HEK293 (cell line): ENCODE results near the gene TPRKB.

Source experiments
- CTCF ChIA-PET: fragments of 350-600 bp; formaldehyde crosslinking; extraction: SDS; loops from one replicate; lab custom pipeline; 2021; ENCODE audit warnings: antibody characterized with exemption; lab: Yijun Ruan, JAX
- POLR2A ChIA-PET: fragments of 300-600 bp; formaldehyde crosslinking; extraction: SDS; loops from one replicate; lab custom pipeline; 2020; ENCODE audit warnings: antibody characterized with exemption, inconsistent platforms; lab: Yijun Ruan, JAX
- H3K27ac ChIP-seq: fragments of 200-500 bp; sonication (Bioruptor generic); 2 replicates; pipeline ENCODE4 v1.5.1; 2014; ENCODE audit warnings: low read depth, low read length, control low read depth, inconsistent platforms; ENCODE audit errors: extremely low read depth
- H3K36me3 ChIP-seq, 2 experiments: fragments of 200-500 bp in 1 of 2; sonication (Bioruptor generic) in 1 of 2; 1 replicate in 1 of 2; 2 replicates in 1 of 2; pipeline ENCODE4 v1.5.1; 2014 to 2017; ENCODE audit warnings: inconsistent platforms in 2 of 2, low read length in 2 of 2; ENCODE audit not compliant: control insufficient read depth in 2 of 2, insufficient read depth in 1 of 2
- H3K4me1 ChIP-seq: fragments of 200-500 bp; sonication (Bioruptor generic); 2 replicates; pipeline ENCODE4 v1.5.1; 2014; ENCODE audit warnings: mild to moderate bottlenecking, low read length, inconsistent platforms; ENCODE audit not compliant: control insufficient read depth, insufficient read depth
- H3K4me3 ChIP-seq: 2 replicates; pipeline ENCODE4 v1.5.1; 2011; ENCODE audit warnings: low read depth, mild to moderate bottlenecking, control low read depth, low read length, moderate library complexity
- H3K9me3 ChIP-seq: fragments of 200-500 bp; sonication (Bioruptor generic); 2 replicates; pipeline ENCODE4 v1.5.1; 2014; ENCODE audit warnings: low read depth, low read length, inconsistent platforms; ENCODE audit not compliant: control insufficient read depth, insufficient read depth
- GFI1B ChIP-seq: fragments of 450-650 bp; formaldehyde crosslinking; IDR thresholded peaks from 2 replicates; pipeline ENCODE4 v1.5.1; 2016; ENCODE audit warnings: missing biosample characterization, missing genetic modification characterization
- GLI2 ChIP-seq: fragments of 450-650 bp; formaldehyde crosslinking; IDR thresholded peaks from 2 replicates; pipeline ENCODE4; 2017; ENCODE audit warnings: missing biosample characterization, missing genetic modification characterization, low read depth, borderline replicate concordance
- GLI4 ChIP-seq: fragments of 450-650 bp; formaldehyde crosslinking; IDR thresholded peaks from 2 replicates; pipeline ENCODE4 v1.5.1; 2016; ENCODE audit warnings: missing biosample characterization, missing genetic modification characterization
- HOXA7 ChIP-seq: sonication (generic); formaldehyde crosslinking; IDR thresholded peaks from 2 replicates; pipeline ENCODE4 v1.8.1; 2022; ENCODE audit warnings: missing genetic modification reagents, borderline replicate concordance
- OSR2 ChIP-seq: fragments of 450-650 bp; formaldehyde crosslinking; IDR thresholded peaks from 2 replicates; pipeline ENCODE4 v1.5.1; 2016; ENCODE audit warnings: missing biosample characterization, missing genetic modification characterization
- PRDM1 ChIP-seq: fragments of 450-650 bp; formaldehyde crosslinking; IDR thresholded peaks from 2 replicates; pipeline ENCODE4; 2016; ENCODE audit warnings: missing biosample characterization, missing genetic modification characterization
- ZFHX2 ChIP-seq: fragments of 450-650 bp; formaldehyde crosslinking; conservative IDR thresholded peaks from 2 replicates; pipeline ENCODE4 v1.5.1; 2016; ENCODE audit warnings: missing biosample characterization, missing genetic modification characterization
- ZNF404 ChIP-seq: fragments of 450-650 bp; formaldehyde crosslinking; IDR thresholded peaks from 2 replicates; pipeline ENCODE4 v1.5.1; 2017; ENCODE audit warnings: missing biosample characterization, missing genetic modification characterization
- ZNF423 ChIP-seq: fragments of 450-650 bp; formaldehyde crosslinking; IDR thresholded peaks from 2 replicates; pipeline ENCODE4 v1.5.1; 2016; ENCODE audit warnings: missing biosample characterization, missing genetic modification characterization
- ZNF473 ChIP-seq: fragments of 450-650 bp; formaldehyde crosslinking; IDR thresholded peaks from 2 replicates; pipeline ENCODE4 v1.5.1; 2017; ENCODE audit warnings: missing biosample characterization, missing genetic modification characterization
- ZNF549 ChIP-seq: fragments of 450-650 bp; IDR thresholded peaks from 2 replicates; pipeline ENCODE4 v1.5.1; 2018; ENCODE audit warnings: missing biosample characterization, missing genetic modification characterization, mild to moderate bottlenecking, inconsistent platforms, moderate library complexity
- ZNF610 ChIP-seq: fragments of 450-650 bp; formaldehyde crosslinking; IDR thresholded peaks from 2 replicates; pipeline ENCODE4 v1.5.1; 2016; ENCODE audit warnings: missing biosample characterization, missing genetic modification characterization, borderline replicate concordance
- ZNF624 ChIP-seq: fragments of 450-650 bp; formaldehyde crosslinking; IDR thresholded peaks from 2 replicates; pipeline ENCODE4 v1.5.1; 2017; ENCODE audit warnings: missing biosample characterization, missing genetic modification characterization
- TF ChIP-seq, protein P1 (sequence below): fragments of 450-650 bp; formaldehyde crosslinking; IDR thresholded peaks from 2 replicates; pipeline ENCODE4 v1.5.0; 2017; ENCODE audit warnings: missing biosample characterization, missing genetic modification characterization, borderline replicate concordance
- TF ChIP-seq, protein P2 (sequence below): sonication (generic); formaldehyde crosslinking; IDR thresholded peaks from 2 replicates; pipeline ENCODE4 v1.8.1; 2022; ENCODE audit warnings: mild to moderate bottlenecking, moderate library complexity, missing genetic modification reagents
- TF ChIP-seq, protein P3 (sequence below): fragments of 450-650 bp; formaldehyde crosslinking; IDR thresholded peaks from 2 replicates; pipeline ENCODE4 v1.5.1; 2016; ENCODE audit warnings: missing biosample characterization, missing genetic modification characterization, low read depth
- TF ChIP-seq, protein P4 (sequence below): fragments of 450-650 bp; formaldehyde crosslinking; conservative IDR thresholded peaks from 2 replicates; pipeline ENCODE4 v1.5.1; 2016; ENCODE audit warnings: low read depth, missing biosample characterization, missing genetic modification characterization

TPRKB gene

DNA sequence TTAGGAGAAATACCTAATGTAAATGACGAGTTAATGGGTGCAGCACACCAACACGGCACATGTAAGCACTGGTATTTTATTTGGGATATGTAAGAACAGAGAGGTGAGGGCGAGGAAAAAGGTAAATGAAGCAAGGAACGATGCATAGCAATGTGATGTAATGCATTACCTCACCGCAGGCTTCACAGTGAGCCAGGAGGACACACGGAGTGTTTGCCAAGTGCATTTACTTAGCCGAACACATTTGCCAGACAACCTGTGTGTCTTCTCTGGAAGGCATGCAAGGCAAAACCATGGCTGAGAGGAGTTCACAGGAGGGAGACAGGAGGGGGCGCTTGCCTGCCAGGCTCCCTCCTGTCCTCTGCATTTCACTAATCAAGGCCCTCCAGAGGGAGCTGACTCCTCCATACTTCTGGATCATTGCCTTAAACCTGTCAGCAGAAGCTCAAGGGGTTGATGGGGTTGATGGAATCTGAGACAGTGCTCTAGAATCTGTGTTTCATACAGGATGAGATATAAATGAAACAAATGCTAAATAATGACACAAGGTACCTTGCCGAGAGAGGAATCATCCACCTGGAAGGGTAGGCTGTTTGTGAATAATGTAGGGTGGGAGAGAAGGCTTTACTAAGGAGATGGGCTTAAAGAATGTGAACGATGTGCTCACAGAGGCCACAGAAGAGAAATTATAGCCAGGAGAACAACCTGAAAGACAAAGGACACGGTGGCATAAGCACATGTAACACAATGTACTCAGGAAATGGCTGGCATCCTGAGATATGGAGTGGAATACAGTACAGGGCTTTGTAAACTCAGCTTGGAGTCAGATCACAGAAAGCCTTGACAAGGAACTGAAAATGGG, 9.1 kb upstream of the TPRKB start:
- Histone ChIP-seq H3K27ac (no peak overlapping the region), H3K4me3 (no peak overlapping the region), H3K4me1 (no peaks in the 10 kb centered on the region), H3K9me3 (no peaks in the 10 kb centered on the region), H3K36me3 (peaks cover 13 to 46% of the 10 kb centered on the region in 2 experiments)
- TF ChIP-seq OSR2: no peak
- TF ChIP-seq GLI2: no peak
- TF ChIP-seq PRDM1 (tag by site-specific recombination): no peak
- TF ChIP-seq GFI1B (tag by site-specific recombination): no peak
- TF ChIP-seq, protein P1, sequence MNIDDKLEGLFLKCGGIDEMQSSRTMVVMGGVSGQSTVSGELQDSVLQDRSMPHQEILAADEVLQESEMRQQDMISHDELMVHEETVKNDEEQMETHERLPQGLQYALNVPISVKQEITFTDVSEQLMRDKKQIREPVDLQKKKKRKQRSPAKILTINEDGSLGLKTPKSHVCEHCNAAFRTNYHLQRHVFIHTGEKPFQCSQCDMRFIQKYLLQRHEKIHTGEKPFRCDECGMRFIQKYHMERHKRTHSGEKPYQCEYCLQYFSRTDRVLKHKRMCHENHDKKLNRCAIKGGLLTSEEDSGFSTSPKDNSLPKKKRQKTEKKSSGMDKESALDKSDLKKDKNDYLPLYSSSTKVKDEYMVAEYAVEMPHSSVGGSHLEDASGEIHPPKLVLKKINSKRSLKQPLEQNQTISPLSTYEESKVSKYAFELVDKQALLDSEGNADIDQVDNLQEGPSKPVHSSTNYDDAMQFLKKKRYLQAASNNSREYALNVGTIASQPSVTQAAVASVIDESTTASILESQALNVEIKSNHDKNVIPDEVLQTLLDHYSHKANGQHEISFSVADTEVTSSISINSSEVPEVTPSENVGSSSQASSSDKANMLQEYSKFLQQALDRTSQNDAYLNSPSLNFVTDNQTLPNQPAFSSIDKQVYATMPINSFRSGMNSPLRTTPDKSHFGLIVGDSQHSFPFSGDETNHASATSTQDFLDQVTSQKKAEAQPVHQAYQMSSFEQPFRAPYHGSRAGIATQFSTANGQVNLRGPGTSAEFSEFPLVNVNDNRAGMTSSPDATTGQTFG: no peak
- TF ChIP-seq ZNF610: no peak
- TF ChIP-seq, protein P2, sequence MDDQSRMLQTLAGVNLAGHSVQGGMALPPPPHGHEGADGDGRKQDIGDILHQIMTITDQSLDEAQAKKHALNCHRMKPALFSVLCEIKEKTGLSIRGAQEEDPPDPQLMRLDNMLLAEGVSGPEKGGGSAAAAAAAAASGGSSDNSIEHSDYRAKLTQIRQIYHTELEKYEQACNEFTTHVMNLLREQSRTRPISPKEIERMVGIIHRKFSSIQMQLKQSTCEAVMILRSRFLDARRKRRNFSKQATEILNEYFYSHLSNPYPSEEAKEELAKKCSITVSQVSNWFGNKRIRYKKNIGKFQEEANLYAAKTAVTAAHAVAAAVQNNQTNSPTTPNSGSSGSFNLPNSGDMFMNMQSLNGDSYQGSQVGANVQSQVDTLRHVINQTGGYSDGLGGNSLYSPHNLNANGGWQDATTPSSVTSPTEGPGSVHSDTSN: no peak
- TF ChIP-seq ZNF549 (tag by site-specific recombination): no peak
- TF ChIP-seq ZNF404 (tag by site-specific recombination): no peak
- TF ChIP-seq ZNF423 (tag by site-specific recombination): no peak
- no peak for TF ChIP-seq ZNF624 (tag by site-specific recombination)
- no peak for TF ChIP-seq ZFHX2 (tag by site-specific recombination)
- TF ChIP-seq ZNF473: no peak
- TF ChIP-seq, protein P3, sequence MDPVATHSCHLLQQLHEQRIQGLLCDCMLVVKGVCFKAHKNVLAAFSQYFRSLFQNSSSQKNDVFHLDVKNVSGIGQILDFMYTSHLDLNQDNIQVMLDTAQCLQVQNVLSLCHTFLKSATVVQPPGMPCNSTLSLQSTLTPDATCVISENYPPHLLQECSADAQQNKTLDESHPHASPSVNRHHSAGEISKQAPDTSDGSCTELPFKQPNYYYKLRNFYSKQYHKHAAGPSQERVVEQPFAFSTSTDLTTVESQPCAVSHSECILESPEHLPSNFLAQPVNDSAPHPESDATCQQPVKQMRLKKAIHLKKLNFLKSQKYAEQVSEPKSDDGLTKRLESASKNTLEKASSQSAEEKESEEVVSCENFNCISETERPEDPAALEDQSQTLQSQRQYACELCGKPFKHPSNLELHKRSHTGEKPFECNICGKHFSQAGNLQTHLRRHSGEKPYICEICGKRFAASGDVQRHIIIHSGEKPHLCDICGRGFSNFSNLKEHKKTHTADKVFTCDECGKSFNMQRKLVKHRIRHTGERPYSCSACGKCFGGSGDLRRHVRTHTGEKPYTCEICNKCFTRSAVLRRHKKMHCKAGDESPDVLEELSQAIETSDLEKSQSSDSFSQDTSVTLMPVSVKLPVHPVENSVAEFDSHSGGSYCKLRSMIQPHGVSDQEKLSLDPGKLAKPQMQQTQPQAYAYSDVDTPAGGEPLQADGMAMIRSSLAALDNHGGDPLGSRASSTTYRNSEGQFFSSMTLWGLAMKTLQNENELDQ (tag by site-specific recombination): no peak
- TF ChIP-seq, protein P4, sequence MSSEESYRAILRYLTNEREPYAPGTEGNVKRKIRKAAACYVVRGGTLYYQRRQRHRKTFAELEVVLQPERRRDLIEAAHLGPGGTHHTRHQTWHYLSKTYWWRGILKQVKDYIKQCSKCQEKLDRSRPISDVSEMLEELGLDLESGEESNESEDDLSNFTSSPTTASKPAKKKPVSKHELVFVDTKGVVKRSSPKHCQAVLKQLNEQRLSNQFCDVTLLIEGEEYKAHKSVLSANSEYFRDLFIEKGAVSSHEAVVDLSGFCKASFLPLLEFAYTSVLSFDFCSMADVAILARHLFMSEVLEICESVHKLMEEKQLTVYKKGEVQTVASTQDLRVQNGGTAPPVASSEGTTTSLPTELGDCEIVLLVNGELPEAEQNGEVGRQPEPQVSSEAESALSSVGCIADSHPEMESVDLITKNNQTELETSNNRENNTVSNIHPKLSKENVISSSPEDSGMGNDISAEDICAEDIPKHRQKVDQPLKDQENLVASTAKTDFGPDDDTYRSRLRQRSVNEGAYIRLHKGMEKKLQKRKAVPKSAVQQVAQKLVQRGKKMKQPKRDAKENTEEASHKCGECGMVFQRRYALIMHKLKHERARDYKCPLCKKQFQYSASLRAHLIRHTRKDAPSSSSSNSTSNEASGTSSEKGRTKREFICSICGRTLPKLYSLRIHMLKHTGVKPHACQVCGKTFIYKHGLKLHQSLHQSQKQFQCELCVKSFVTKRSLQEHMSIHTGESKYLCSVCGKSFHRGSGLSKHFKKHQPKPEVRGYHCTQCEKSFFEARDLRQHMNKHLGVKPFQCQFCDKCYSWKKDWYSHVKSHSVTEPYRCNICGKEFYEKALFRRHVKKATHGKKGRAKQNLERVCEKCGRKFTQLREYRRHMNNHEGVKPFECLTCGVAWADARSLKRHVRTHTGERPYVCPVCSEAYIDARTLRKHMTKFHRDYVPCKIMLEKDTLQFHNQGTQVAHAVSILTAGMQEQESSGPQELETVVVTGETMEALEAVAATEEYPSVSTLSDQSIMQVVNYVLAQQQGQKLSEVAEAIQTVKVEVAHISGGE (tag by site-specific recombination): no peak
- TF ChIP-seq HOXA7: no peak
- no peak for TF ChIP-seq GLI4 (tag by site-specific recombination)
- POLR2A ChIA-PET: interaction anchor here (1.2 to 2.1 kb wide), 2 partner anchors 9 to 10 kb away, joined by 3 to 7 read pairs; partner anchors contain the start of gene TPRKB
- CTCF ChIA-PET: no interaction called here
